T-helper 9 cell (primary cell): ENCODE measurements around the gene PLEKHA4.
A peak's percentile ranks its signal among the peaks of the same experiment; 100 is the strongest.

Experiments used
- DNase-seq: peaks from one replicate; pipeline ENCODE4 v3.0.0-alpha.2; 2020

PLEKHA4 gene

DNA sequence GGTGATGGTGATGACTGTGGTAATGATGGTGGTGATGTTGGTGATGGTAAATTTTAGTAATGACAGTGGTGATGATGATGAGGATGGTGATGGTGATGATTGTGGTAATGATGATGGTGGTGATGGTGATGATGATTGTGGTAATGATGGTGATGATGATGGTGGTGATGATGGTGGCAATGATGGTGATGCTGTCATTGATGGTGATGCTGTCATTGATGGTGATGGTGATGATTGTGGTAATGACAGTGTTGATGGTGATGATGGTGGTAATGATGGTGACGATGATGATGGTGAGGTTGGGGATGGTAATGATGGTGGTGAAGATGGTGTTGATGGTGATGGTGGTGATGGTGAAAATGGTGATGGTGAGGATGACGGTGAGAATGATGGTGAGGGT, 45.9 kb downstream of the PLEKHA4 start:
- no peak for DNase-seq

- DNase-seq = no peak
Observed at GRCh38 chr19:48821633-48822032, 46.8 kb downstream of the PLEKHA4 start.

DNA sequence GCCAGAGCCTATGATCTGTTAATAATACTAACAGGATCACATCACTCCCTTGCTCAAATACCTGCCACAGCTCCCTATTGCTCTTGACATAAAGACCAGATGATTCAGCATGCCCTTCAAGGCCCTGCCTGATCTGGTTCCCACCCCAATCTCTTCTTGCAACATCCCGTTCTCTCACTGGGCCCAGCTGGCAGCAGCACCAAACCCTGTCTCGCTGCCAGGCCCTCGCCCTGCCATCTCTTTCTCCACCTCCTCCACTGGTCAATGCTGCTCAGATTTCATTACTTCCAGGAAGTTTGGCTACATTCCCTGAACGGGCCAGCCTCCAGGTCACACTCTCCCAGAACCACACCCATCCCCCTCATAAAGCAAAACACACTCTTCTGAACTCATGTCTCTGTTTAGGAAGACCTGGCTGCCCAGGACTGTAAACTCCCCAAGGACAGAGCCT, 49.0 kb downstream of the PLEKHA4 start:
- DNase-seq = no peak

- DNase-seq = no peak
Observed at GRCh38 chr19:48818234-48818820, 50.1 kb downstream of the PLEKHA4 start.

- no peak for DNase-seq
Observed at GRCh38 chr19:48817585-48818124, 50.8 kb downstream of the PLEKHA4 start.

DNA sequence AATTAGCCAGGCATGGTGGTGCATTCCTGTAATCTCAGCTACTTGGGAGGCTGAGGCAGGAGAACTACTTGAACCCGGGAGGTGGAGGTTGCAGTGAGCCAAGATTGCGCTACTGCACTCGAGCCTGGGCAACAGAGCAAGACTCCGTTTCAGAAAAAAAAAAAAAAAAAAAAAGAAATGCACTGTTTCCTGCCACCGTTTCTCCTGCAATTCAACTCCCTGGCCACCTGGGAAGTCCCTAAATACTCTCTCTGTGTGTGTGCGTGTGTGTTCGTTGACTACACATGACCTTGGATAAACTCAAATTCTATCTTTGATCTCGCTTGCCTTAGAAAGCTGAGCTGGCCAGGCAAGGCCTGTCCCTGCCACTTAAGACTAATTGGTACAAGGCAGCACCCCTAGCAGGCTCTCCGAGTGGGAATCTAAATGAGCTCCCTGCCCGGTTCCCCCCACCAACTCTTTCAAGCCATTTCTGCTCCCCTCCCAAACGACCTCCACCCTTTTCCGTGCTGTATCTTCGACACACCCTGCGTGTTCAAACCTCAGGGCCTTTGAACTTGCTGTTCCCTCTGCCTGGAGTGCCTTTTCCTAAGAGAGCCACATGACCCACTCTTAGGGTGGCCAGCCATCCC, 52.4 kb downstream of the PLEKHA4 start:
- no peak for DNase-seq

GRCh38 chr19:48814895-48815294, 53.5 kb downstream of the PLEKHA4 start:
- DNase-seq = no peak

DNA sequence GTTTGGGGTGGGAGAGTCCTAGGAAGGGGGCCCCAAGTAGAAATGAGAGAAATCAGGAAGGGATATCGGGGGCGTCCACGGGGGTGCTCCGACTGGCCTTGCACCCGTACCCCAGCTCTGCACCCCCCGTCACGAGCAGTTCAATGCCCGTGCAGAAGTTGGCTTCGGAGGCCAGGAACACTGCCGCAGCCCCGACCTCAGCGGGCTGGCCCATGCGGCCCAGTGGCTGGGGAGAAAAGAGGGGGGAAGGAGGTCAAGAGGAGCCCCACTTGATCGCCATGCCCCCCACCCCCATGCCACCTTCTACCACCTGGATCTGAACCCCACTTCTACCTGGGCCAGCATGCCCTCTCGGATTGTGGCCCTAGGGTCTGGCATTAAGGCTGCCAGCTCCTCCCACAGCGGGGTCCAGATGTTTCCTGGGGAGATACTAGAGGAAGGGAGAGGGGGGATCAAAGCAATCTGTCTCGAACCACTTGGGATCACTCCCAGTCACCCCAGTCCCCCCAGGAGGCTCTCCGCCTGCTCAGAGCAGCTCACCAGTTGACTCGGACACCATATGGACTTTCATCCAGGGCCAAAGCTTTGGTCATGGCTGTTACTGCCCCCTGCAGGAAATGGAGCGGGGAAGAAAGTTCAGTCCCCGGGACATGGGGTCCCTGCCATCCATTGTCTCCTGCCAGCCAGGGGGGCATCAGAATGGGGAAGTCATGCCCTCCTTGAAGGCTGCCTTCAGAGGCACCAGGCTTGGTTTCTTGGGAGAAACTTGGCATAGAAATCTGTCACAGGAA, 55.1 kb downstream of the PLEKHA4 start:
- DNase-seq = no peak

- peak; percentile 25 for DNase-seq
Observed at GRCh38 chr19:48812094-48812929, 56.1 kb downstream of the PLEKHA4 start.

DNA sequence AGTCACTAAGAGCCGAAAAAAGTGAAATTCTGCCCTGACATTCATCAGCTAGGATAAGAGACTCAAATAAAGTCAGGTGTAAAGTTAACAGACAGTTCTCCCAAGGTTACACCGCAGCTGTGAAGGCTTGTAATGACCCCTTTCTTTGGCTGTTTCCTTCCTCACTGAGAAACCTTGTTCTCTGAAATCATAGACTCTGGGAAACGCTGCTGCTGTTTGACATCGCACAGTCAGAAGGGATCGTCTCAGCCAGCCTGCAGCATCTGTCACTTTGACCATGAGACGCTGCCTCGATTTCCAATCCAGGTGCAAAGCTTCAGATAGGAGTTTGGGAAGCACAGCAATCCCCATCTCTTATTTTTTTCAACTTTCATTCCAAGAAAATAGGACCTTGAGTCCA, 58.3 kb downstream of the PLEKHA4 start:
- no peak for DNase-seq

- no peak for DNase-seq
Observed at GRCh38 chr19:48807590-48808308, 60.7 kb downstream of the PLEKHA4 start.

- DNase-seq = no peak
Observed at GRCh38 chr19:48806818-48807589, 61.4 kb downstream of the PLEKHA4 start.

GRCh38 chr19:48806518-48806817, 61.9 kb downstream of the PLEKHA4 start:
- peak; percentile 27 for DNase-seq

DNA sequence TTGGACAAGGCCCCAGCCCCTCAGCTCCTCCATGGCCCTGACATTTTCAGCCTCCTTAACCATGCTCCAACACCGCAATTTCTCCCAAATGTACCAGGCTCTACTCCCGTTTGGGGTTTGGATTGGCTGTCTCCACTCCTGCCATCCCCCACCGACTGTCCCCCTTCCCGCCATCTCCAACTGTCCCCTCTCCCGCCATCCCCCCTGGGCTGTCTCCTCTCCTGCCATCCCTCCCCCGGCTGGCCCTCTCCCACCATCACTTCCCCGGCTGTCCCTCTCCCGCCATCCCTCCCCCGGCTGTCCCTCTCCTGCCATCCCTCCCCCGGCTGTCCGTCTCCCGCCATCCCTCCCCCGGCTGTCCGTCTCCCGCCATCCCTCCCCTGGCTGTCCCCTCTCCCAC, 63.0 kb downstream of the PLEKHA4 start:
- no peak for DNase-seq

- DNase-seq = no peak
Observed at GRCh38 chr19:48804496-48804895, 63.9 kb downstream of the PLEKHA4 start.

- no peak for DNase-seq
Observed at GRCh38 chr19:48802623-48803022, 65.8 kb downstream of the PLEKHA4 start.

DNA sequence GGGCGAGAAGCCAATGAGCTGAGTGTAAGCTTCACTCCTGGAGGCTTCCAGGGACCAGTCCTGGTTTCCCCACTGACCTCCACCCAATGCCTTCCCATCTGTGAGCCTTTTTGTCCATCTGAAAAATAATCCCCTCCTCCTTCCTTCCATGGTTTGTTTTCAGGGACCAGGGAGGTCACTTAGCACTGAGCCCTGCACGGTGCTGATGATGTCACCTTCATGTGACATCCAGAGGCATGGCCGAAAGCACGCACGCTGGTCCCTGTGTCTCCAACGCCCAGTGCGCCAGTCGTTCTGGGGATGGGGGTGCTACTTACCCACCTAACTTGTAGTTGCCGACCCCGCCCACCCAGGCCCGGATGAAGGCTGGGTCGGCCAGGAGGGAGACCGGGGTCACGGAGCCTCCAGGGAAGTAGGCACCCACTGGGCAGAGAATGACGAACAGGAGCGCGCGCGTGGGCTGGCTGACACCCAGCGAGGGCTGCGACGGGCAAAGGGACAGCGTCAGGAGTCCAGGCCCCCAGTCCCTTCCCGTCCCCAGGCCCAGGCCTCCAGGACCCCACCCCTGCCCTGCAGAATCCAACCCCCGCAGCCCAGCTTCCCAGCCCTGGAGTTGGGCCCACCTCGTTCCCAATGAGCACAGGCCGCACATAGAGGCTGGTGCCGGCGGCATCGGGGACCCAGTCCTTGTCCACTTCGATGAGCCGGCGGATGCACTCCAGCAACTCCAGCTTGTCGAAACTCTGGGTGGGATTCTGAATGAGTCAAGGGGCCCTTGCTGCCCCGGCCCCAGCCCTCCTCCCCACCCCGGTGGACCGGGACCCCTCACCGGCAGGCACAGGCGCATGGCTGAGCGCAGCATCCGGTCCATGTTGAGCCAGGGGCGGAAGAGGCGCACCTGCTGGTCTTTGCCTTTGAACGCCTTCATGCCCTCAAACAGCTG, 68.8 kb downstream of the PLEKHA4 start:
- DNase-seq = no peak

- no peak for DNase-seq
Observed at GRCh38 chr19:48798937-48799336, 69.5 kb downstream of the PLEKHA4 start.

GRCh38 chr19:48797103-48797502, 71.3 kb downstream of the PLEKHA4 start:
- no peak for DNase-seq
